Upper lobe of left lung (tissue), 6 donors: Measurements from ENCODE around the gene C1orf226. TPM values are rescaled to one million over a fixed set of nuclear protein-coding genes. Genes with fewer than 3 reads are reported as not detected.

Source experiments
- ATAC-seq, 2 donors: fragments of 200-7000 bp; cut with Tn5 transposase; one replicate each; pipeline ENCODE4 v1.9.1; 2022; ENCODE audit warnings: mild to moderate bottlenecking in 2 of 2, moderate library complexity in 2 of 2; ENCODE audit not compliant: low FRiP score in 2 of 2
- DNase-seq, 2 donors: peaks; one replicate each; pipeline ENCODE4 v3.0.0-alpha.2; 2019 to 2020
- H3K27ac ChIP-seq, 4 donors: fragments of 200-600 bp; sonication (generic); one replicate each; pipeline ENCODE4 v1.5.1; 2016 to 2019
- H3K27me3 ChIP-seq, 4 donors: fragments of 200-600 bp; sonication (generic); one replicate each; pipeline ENCODE4 v1.5.1; 2017 to 2019
- H3K36me3 ChIP-seq, 4 donors: fragments of 200-600 bp; sonication (generic); one replicate each; pipeline ENCODE4 v1.5.1; 2016 to 2019
- H3K4me1 ChIP-seq, 4 donors: fragments of 200-600 bp; sonication (generic); one replicate each; pipeline ENCODE4 v1.5.1; 2018 to 2019
- H3K4me3 ChIP-seq, 4 donors: fragments of 200-600 bp; sonication (generic); one replicate each; pipeline ENCODE4 v1.5.1; 2017 to 2019; ENCODE audit warnings: mild to moderate bottlenecking in 2 of 4, moderate library complexity in 1 of 4
- H3K9me3 ChIP-seq, 4 donors: fragments of 200-600 bp; sonication (generic); one replicate each; pipeline ENCODE4 v1.5.1; 2018 to 2019
- EP300 ChIP-seq, 4 donors: sonication (generic); formaldehyde crosslinking; IDR thresholded peaks; one replicate each; pipeline ENCODE4 v1.5.1; 2017; ENCODE audit warnings: antibody characterized with exemption in 4 of 4, control low read depth in 2 of 4
- POLR2A ChIP-seq, 4 donors: fragments of 450-650 bp; IDR thresholded peaks; one replicate each; pipeline ENCODE4 v1.5.1; 2016 to 2017; ENCODE audit warnings: antibody characterized with exemption in 4 of 4, mild to moderate bottlenecking in 2 of 4
- POLR2AphosphoS5 ChIP-seq, 2 donors: sonication (generic); formaldehyde crosslinking; IDR thresholded peaks; one replicate each; pipeline ENCODE4 v1.5.1; 2017; ENCODE audit warnings: antibody characterized with exemption in 2 of 2
- WGBS, 2 donors: methylation state at CpG; one replicate each; pipeline ENCODE4 v1.1.5; 2017 to 2018; 5-methylcytosine and 5-hydroxymethylcytosine counted together
- total RNA-seq, 6 donors: library from RNA; depleted of rRNA in 4 of 6; stranded (reverse); fragments of >200 nt in 4 of 6; gene quantifications; one replicate each; pipeline versions ENCODE4 v1.1.0 to v1.2.1, GENCODE V29; 2016 to 2021
- TF ChIP-seq, protein P1 (sequence below), 6 experiments: fragments of 450-650 bp in 4 of 6; fragments of 200-600 bp in 2 of 6; sonication (generic) in 2 of 6; IDR thresholded peaks; one replicate each; pipeline ENCODE4 v1.5.1; 2016 to 2019; ENCODE audit warnings: antibody characterized with exemption in 6 of 6
- donor health status: DM: no; HTN: no; CAD: no; lungs with moderate emphysema.
- donor health status: DM: no; HTN: yes; CAD: no; lungs with severe emphysema.

The C1orf226 gene
- total RNA-seq, 6 donors from 2014 or later = 7.2 to 16.7 (median 10.9) TPM

DNA sequence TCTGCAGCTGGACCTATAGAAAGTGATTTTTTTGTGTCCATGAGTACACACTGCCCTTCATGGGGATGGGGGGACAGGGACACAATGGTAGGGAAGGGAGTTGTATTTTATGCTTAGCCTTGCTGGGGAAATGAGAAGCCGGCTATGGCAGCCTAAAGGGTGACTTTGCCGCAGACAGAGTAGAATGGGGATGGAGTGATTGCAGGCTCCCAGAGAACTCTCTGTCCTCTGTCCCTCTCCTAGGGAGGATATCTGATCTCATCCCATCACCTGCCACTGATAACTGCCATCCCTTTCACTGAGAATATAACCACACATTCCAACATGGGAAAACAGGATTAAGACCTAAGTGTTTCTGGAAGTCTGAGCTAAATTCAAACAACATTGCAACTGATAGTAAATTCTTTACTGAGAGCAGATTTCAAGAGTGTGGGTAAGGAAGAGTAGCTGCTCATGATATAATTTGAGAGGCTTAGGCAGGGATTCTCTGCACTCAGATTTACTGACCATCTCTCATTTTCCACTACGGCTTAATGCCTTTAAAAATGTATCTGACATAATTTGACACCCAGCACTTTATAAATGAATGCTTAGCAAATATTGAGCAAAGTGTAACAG is 16.5 kb downstream of the C1orf226 start:
- TF ChIP-seq POLR2AphosphoS5 (IDR thresholded peaks at IDR 0.05) (no peak), EP300 (IDR thresholded peaks at IDR 0.05) (no peak), POLR2A (IDR thresholded peaks at IDR 0.05) (no peak)
- TF ChIP-seq, protein P1, sequence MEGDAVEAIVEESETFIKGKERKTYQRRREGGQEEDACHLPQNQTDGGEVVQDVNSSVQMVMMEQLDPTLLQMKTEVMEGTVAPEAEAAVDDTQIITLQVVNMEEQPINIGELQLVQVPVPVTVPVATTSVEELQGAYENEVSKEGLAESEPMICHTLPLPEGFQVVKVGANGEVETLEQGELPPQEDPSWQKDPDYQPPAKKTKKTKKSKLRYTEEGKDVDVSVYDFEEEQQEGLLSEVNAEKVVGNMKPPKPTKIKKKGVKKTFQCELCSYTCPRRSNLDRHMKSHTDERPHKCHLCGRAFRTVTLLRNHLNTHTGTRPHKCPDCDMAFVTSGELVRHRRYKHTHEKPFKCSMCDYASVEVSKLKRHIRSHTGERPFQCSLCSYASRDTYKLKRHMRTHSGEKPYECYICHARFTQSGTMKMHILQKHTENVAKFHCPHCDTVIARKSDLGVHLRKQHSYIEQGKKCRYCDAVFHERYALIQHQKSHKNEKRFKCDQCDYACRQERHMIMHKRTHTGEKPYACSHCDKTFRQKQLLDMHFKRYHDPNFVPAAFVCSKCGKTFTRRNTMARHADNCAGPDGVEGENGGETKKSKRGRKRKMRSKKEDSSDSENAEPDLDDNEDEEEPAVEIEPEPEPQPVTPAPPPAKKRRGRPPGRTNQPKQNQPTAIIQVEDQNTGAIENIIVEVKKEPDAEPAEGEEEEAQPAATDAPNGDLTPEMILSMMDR (IDR thresholded peaks at IDR 0.05) = no peak
- no peak overlapping the region for H3K4me3 ChIP-seq
- no peaks in the 10 kb centered on the region for H3K4me1 ChIP-seq
- ATAC-seq = no peak
- H3K9me3 ChIP-seq = no peaks in the 10 kb centered on the region
- no peaks in the 10 kb centered on the region for H3K27me3 ChIP-seq
- 54 to 74% methylated on average over 3 of the region's 3 CpGs for WGBS, 2 donors
- DNase-seq = no peak
- no peak overlapping the region for H3K27ac ChIP-seq
- H3K36me3 ChIP-seq = no peaks in the 10 kb centered on the region

DNA sequence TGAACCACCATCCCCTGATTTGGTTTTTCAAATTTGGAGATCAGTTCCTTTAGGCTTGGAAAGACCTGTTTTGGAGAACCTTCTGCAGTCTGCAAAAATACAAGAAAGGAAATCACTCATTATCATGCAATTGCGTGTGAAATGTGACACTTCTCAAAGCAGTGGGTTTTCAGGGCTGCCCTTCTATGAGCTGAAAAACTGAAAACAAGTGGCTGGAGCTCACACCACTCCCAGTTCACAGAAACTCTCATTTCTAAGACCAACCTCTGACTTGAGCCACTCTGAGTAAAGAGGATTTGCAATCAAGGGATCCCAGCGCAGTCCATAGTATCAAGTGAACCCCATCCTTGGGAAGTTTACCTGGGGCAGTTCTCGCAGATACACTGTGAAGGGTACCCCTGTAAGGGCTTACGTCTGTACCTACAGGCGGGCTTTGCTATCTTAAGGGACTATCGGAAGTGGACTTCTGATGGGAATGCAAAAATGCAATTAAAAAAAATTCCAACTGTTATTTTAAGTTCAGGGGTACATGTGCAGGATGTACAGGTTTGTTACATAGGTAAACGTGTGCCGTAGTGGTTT is 17.6 kb downstream of the C1orf226 start:
- H3K4me3 ChIP-seq = no peak overlapping the region
- no peaks in the 10 kb centered on the region for H3K4me1 ChIP-seq
- no peak overlapping the region for H3K27ac ChIP-seq
- WGBS, 2 donors = 85 to 87% methylated on average over 8 of the region's 8 CpGs
- H3K9me3 ChIP-seq = no peaks in the 10 kb centered on the region
- TF ChIP-seq EP300 (IDR thresholded peaks at IDR 0.05) = no peak
- no peak for TF ChIP-seq POLR2A (IDR thresholded peaks at IDR 0.05)
- no peak for TF ChIP-seq POLR2AphosphoS5 (IDR thresholded peaks at IDR 0.05)
- TF ChIP-seq, protein P1 (IDR thresholded peaks at IDR 0.05) = no peak
- ATAC-seq (no peak), DNase-seq (no peak)
- H3K36me3 ChIP-seq = no peaks in the 10 kb centered on the region
- H3K27me3 ChIP-seq = no peaks in the 10 kb centered on the region

DNA sequence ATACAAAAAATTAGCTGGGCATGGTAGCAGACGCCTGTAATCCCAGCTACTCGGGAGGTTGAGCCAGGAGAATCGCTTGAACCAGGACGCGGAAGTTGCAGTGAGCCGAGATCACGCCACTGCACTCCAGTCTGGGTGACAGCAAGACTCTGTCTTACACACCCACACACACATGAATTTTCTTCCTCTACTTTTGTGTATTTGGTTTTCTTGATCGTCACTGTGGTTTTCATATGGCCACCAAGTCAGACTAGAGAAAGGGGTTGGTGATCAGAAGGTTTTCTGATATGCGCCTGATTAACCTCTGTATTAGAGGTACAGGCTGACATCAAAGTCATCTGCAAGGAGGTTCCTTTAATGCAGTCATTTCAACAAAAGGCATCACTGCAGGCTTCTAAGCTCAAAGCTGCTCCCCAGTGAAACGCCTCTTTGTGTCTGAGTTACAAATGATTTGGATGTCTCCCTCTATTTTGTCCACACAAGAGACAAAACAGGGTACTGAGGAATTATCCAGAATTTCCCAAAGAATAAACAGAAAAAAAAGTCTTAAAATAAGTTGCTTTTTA is 19.3 kb downstream of the C1orf226 start:
- no peak overlapping the region for H3K27ac ChIP-seq
- H3K4me1 ChIP-seq = no peaks in the 10 kb centered on the region
- no peak overlapping the region for H3K4me3 ChIP-seq
- no peak for DNase-seq
- TF ChIP-seq, protein P1 (IDR thresholded peaks at IDR 0.05) = no peak
- TF ChIP-seq POLR2A (IDR thresholded peaks at IDR 0.05) (no peak), EP300 (IDR thresholded peaks at IDR 0.05) (no peak), POLR2AphosphoS5 (IDR thresholded peaks at IDR 0.05) (no peak)
- 89% methylated on average over 10 of the region's 10 CpGs for WGBS, 2 donors
- no peaks in the 10 kb centered on the region for H3K27me3 ChIP-seq
- ATAC-seq = no peak
- no peaks in the 10 kb centered on the region for H3K9me3 ChIP-seq
- H3K36me3 ChIP-seq = no peaks in the 10 kb centered on the region

DNA sequence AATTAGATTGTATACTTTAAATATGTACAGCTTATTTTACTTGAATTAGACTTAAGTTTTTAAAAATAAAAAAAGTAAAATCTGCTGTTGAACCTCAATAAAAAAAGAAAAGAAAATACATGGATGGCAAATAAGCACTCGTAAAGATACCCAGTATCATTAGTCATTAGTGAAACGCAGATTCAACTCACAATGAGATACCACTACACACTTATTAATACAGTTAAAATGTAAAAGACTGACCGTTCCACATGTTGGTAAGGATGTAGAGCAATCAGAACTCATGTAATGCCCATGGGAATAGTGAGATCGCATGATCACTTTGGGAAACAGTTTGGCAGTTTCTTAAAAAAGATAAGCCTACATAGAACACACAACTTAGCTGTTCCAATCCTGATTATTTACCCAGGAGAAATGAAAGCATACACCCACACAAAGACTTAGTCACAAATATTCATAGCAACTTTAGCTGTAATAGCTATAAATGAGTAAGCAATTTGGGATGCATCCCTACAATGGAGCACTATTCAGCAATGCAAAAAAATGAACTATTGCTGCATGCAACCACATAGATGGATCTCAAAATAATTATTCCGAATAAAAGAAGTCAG is 23.1 kb downstream of the C1orf226 start:
- Histone ChIP-seq H3K36me3 (no peaks in the 10 kb centered on the region), H3K27me3 (no peaks in the 10 kb centered on the region), H3K27ac (no peak overlapping the region), H3K4me3 (no peak overlapping the region), H3K9me3 (no peaks in the 10 kb centered on the region), H3K4me1 (no peaks in the 10 kb centered on the region)
- 63 to 87% methylated on average over 5 of the region's 5 CpGs for WGBS, 2 donors
- DNase-seq (no peak), ATAC-seq (peak in 1 of 2 donors; percentile 82)
- no peak for TF ChIP-seq POLR2A (IDR thresholded peaks at IDR 0.05)
- no peak for TF ChIP-seq POLR2AphosphoS5 (IDR thresholded peaks at IDR 0.05)
- TF ChIP-seq, protein P1 (IDR thresholded peaks at IDR 0.05) = no peak
- no peak for TF ChIP-seq EP300 (IDR thresholded peaks at IDR 0.05)
